GM12878 (cell line): Measurements from ENCODE around the gene TPCN1. TPM values are rescaled to one million over a fixed set of nuclear protein-coding genes. Genes with fewer than 3 reads are reported as not detected.

Experiments used
- ATAC-seq: fragments of 200-7000 bp; cut with Tn5 transposase; 3 replicates; pipeline ENCODE4 v1.9.1; 2020; ENCODE audit warnings: mild to moderate bottlenecking, moderate library complexity
- BruUV-seq: library from RNA; stranded (reverse); fragments of 400-500 nt; replicated peaks from 2 replicates; lab custom pipeline; 2021; lab: Mats Ljungman, UMichigan
- CTCF ChIA-PET: fragments of 300-600 bp; sonication (Branson Sonifier 250); formaldehyde crosslinking; extraction: SDS; loops from one replicate; lab custom pipeline; 2021; ENCODE audit warnings: inconsistent platforms; lab: Yijun Ruan, JAX
- POLR2A ChIA-PET: fragments of 350-600 bp; formaldehyde crosslinking; extraction: SDS; loops from one replicate; lab custom pipeline; 2021; ENCODE audit warnings: inconsistent platforms; lab: Charles Lee
- RAD21 ChIA-PET: fragments of 300-600 bp; sonication (Branson Sonifier 250); formaldehyde crosslinking; loops from one replicate; lab custom pipeline; 2023; ENCODE audit warnings: antibody characterized with exemption; ENCODE audit not compliant: unreplicated experiment; lab: Charles Lee
- SMC1A ChIA-PET: fragments of 300-600 bp; sonication (Branson Sonifier 250); formaldehyde crosslinking; loops from one replicate; lab custom pipeline; 2023; ENCODE audit not compliant: unreplicated experiment, uncharacterized antibody; lab: Charles Lee
- DNase-seq: peaks from one replicate; pipeline ENCODE4 v3.0.0-alpha.2; 2011; ENCODE audit warnings: low read depth, low spot score
- FAIRE-seq: peaks from 3 replicates; lab custom pipeline; 2011; peaks lifted over from hg19 to GRCh38; lab: Jason Lieb, UNC
- H2AFZ ChIP-seq: 2 replicates; pipeline ENCODE4 v1.6.0; 2011; ENCODE audit warnings: low read depth, low read length, control low read depth; ENCODE audit not compliant: control insufficient read depth
- H3K27ac ChIP-seq: 2 replicates; pipeline ENCODE4 v1.5.1; 2011; ENCODE audit warnings: control low read depth; ENCODE audit not compliant: control insufficient read depth, insufficient read depth
- H3K27me3 ChIP-seq, 2 experiments: replicated peaks in 1 of 2; 2 replicates each; pipeline versions ENCODE4 v1.6.0 to v1.6.1; 2011; ENCODE audit warnings: low read length in 1 of 2; ENCODE audit not compliant: control insufficient read depth in 2 of 2, insufficient read depth in 2 of 2
- H3K36me3 ChIP-seq, 2 experiments: 2 replicates each; pipeline ENCODE4 v1.5.1; 2011; ENCODE audit warnings: low read length in 1 of 2; ENCODE audit not compliant: control insufficient read depth in 2 of 2, insufficient read depth in 2 of 2
- H3K4me1 ChIP-seq: 2 replicates; pipeline ENCODE4 v1.6.1; 2011; ENCODE audit warnings: mild to moderate bottlenecking, low read length, moderate library complexity, mixed read lengths; ENCODE audit not compliant: control insufficient read depth, insufficient read depth
- H3K4me2 ChIP-seq: 2 replicates; pipeline ENCODE4 v1.6.0; 2011; ENCODE audit warnings: control low read depth; ENCODE audit not compliant: control insufficient read depth, insufficient read depth
- H3K4me3 ChIP-seq: fragments of 200-600 bp; sonication (generic); 2 replicates; pipeline ENCODE4 v1.5.1; 2016
- H3K79me2 ChIP-seq: 2 replicates; pipeline ENCODE4 v1.6.0; 2011; ENCODE audit warnings: low read length; ENCODE audit not compliant: control insufficient read depth, insufficient read depth
- H3K9ac ChIP-seq: 2 replicates; pipeline ENCODE4 v1.8.0; 2011; ENCODE audit warnings: low read length, control low read depth, mixed read lengths; ENCODE audit not compliant: control insufficient read depth, insufficient read depth
- H3K9me3 ChIP-seq: replicated peaks from 3 replicates; pipeline ENCODE4 v1.5.1; 2011; ENCODE audit warnings: mild to moderate bottlenecking, low read length; ENCODE audit not compliant: control insufficient read depth, insufficient read depth
- H4K20me1 ChIP-seq: 2 replicates; pipeline ENCODE4 v1.6.0; 2011; ENCODE audit not compliant: control insufficient read depth, insufficient read depth
- ATF3 ChIP-seq: IDR thresholded peaks from 2 replicates; pipeline ENCODE4 v1.6.1; 2011; ENCODE audit warnings: low read depth, mild to moderate bottlenecking, low read length, moderate library complexity, borderline replicate concordance; ENCODE audit errors: extremely low read depth
- BACH1 ChIP-seq: fragments of 450-650 bp; IDR thresholded peaks from 2 replicates; pipeline ENCODE4 v1.6.1; 2017; ENCODE audit warnings: mild to moderate bottlenecking, borderline replicate concordance
- EED ChIP-seq: sonication (generic); IDR thresholded peaks from 2 replicates; pipeline ENCODE4 v1.6.1; 2016; ENCODE audit warnings: antibody characterized with exemption, low read depth
- EP300 ChIP-seq, 2 experiments: fragments of 150-350 bp in 1 of 2; IDR thresholded peaks; 2 replicates each; pipeline ENCODE4 v1.6.1; 2011 to 2012; ENCODE audit warnings: low read depth in 2 of 2, low read length in 2 of 2, borderline replicate concordance in 1 of 2, improper control_type of control experiment in 1 of 2, inconsistent platforms in 1 of 2; ENCODE audit not compliant: control insufficient read depth in 1 of 2
- ESRRA ChIP-seq: IDR thresholded peaks from 2 replicates; pipeline ENCODE4 v1.6.1; 2012; ENCODE audit warnings: mild to moderate bottlenecking, low read length, improper control_type of control experiment
- HDAC2 ChIP-seq: fragments of 200-600 bp; sonication (generic); IDR thresholded peaks from 2 replicates; pipeline ENCODE4 v1.6.1; 2017
- IRF3 ChIP-seq: fragments of 450-650 bp; IDR thresholded peaks from 2 replicates; pipeline ENCODE4 v1.6.1; 2014; ENCODE audit warnings: mild to moderate bottlenecking
- KDM1A ChIP-seq: fragments of 200-600 bp; sonication (generic); IDR thresholded peaks from 2 replicates; pipeline ENCODE4 v1.6.1; 2016; ENCODE audit warnings: borderline replicate concordance
- KLF5 ChIP-seq: fragments of 450-650 bp; IDR thresholded peaks from 2 replicates; pipeline ENCODE4 v1.6.1; 2014; ENCODE audit warnings: mild to moderate bottlenecking; ENCODE audit not compliant: partially characterized antibody
- POLR2AphosphoS5 ChIP-seq: IDR thresholded peaks from 2 replicates; pipeline ENCODE4 v1.6.1; 2011; ENCODE audit warnings: mild to moderate bottlenecking, low read length, inconsistent platforms
- RCOR1 ChIP-seq: conservative IDR thresholded peaks from 2 replicates; pipeline ENCODE4 v1.6.1; 2012; ENCODE audit warnings: low read depth, low read length, improper control_type of control experiment
- SREBF1 ChIP-seq: IDR thresholded peaks from 2 replicates; pipeline ENCODE4 v1.6.1; 2012; ENCODE audit warnings: mild to moderate bottlenecking, low read length
- YY1 ChIP-seq: IDR thresholded peaks from 2 replicates; pipeline ENCODE4 v1.6.1; 2011; ENCODE audit warnings: low read depth, mild to moderate bottlenecking, low read length
- ZNF24 ChIP-seq: fragments of 450-650 bp; IDR thresholded peaks from 2 replicates; pipeline ENCODE4 v1.6.1; 2017; ENCODE audit warnings: antibody characterized with exemption, mild to moderate bottlenecking
- ZNF384 ChIP-seq: IDR thresholded peaks from 2 replicates; pipeline ENCODE4 v1.6.1; 2012; ENCODE audit warnings: low read depth, mild to moderate bottlenecking, low read length, improper control_type of control experiment, borderline replicate concordance
- WGBS: methylation state at CpG from one replicate; pipeline ENCODE4 v1.1.6; 2016; ENCODE audit warnings: low lambda C conversion rate; ENCODE audit not compliant: insufficient replicate concordance, insufficient coverage; ENCODE audit errors: missing lambda C conversion rate; 5-methylcytosine and 5-hydroxymethylcytosine counted together
- in situ Hi-C: fragments of 300-500 bp; cut with MboI; formaldehyde crosslinking; loops from 9 replicates; pipeline ENCODE4 v1.14.3; 2018; ENCODE audit warnings: mixed read lengths
- intact Hi-C: fragments of 100-400 bp; cut with micrococcal nuclease; formaldehyde crosslinking; loops from one replicate; pipeline ENCODE4 v1.14.2; 2022; ENCODE audit not compliant: unreplicated experiment
- polyA plus RNA-seq, 11 experiments: library from polyadenylated mRNA; depleted of rRNA in 4 of 11; unstranded in 6 of 11; stranded (reverse) in 5 of 11; fragments of >200 nt; fragmentation: Nextera tagmentation in 4 of 11; fragmentation: Illumina TruSeq in 1 of 11; extraction: Ambion mirVana in 4 of 11; extraction: Trizol in 1 of 11; gene quantifications; 1 replicate in 1 of 11; 2 replicates in 10 of 11; pipeline versions ENCODE4 v1.2.1 to v1.2.3, GENCODE V29; 2011 to 2016; ENCODE audit warnings: inconsistent platforms in 2 of 11, missing spikeins in 2 of 11, low read depth in 1 of 11
- total RNA-seq, 4 experiments: library from RNA; depleted of rRNA in 3 of 4; stranded (reverse); fragments of >200 nt in 3 of 4; fragmentation: Illumina TruSeq in 1 of 4; extraction: Trizol in 1 of 4; gene quantifications; 2 replicates each; pipeline versions ENCODE4 v1.2.1 to v1.2.3, GENCODE V29; 2013 to 2021

The TPCN1 gene
- total and polyA plus RNA-seq, 10 of the 15 experiments (the other 5 are each of a cell fraction or from before 2014, with no cell fraction given) = 0.79 to 30.9 (median 19.4) TPM

- TF ChIP-seq SREBF1 = no peak
- TF ChIP-seq ZNF24 = no peak
- no peak for TF ChIP-seq KDM1A
- TF ChIP-seq ATF3 = no peak
- TF ChIP-seq ZNF384 = no peak
Observed at GRCh38 chr12:113249546-113249945, 28.3 kb downstream of the TPCN1 start (continued).

DNA sequence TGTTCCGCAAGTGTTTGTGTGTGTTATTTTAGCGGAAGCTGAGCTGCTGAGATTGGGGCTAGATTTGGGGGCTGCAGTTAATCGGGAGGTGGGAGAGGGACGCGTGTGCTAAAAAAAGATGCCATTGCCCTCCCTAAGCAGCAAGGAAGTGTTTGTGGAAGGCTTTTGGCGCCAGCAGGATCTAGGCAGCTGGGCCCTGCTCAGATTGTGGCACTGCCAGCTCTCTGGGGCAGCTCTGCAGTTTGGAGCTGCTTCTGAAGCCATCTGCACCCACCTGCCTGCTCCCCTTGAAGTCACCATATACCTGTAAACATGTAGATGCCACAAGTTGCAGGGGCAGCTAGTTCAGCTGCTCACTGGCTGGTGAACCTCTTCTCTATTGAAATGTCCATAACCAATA is 28.8 kb downstream of the TPCN1 start:
- SMC1A ChIA-PET = interaction anchor here (1.5 kb wide), 1 partner anchor 53 kb away, joined by 6 read pairs; no protein-coding TSS in a partner anchor
- DNase-seq (no peak), ATAC-seq (no peak), FAIRE-seq (no peak)
- RAD21 ChIA-PET = interaction anchor here (1.2 kb wide), 1 partner anchor 66 kb away, joined by 3 read pairs; no protein-coding TSS in a partner anchor
- intact Hi-C loops (no loop called here), in situ Hi-C loops (no loop called here)
- BruUV-seq = no TSS peak
- no peaks in the 10 kb centered on the region for H3K27me3 ChIP-seq
- H3K36me3 ChIP-seq = peaks cover 4 to 15% of the 10 kb centered on the region in 2 experiments; a peak in 3 of 4 replicates
- 97% methylated on average over 6 of the region's 6 CpGs for WGBS
- H3K79me2 ChIP-seq = no peaks in the 10 kb centered on the region
- H4K20me1 ChIP-seq = no peaks in the 10 kb centered on the region
- CTCF ChIA-PET = no interaction called here
- TF ChIP-seq RCOR1 (no peak), YY1 (no peak), ESRRA (no peak), BACH1 (no peak), HDAC2 (no peak), EP300 (IDR thresholded peaks at IDR 0.05; ENCODE audit: borderline replicate concordance in 1 of 2, control insufficient read depth in 1 of 2, low read depth in 2 of 2, low read length in 2 of 2) (no peak), IRF3 (no peak), KLF5 (no peak), EED (no peak), POLR2AphosphoS5 (no peak)
- H3K27ac ChIP-seq = no peak overlapping the region
- no peak overlapping the region for H2AFZ ChIP-seq
- H3K9me3 ChIP-seq = peaks cover 5% of the 10 kb centered on the region
- H3K4me1 ChIP-seq = no peaks in the 10 kb centered on the region
- no peak overlapping the region for H3K4me2 ChIP-seq
- no peak overlapping the region for H3K4me3 ChIP-seq
- POLR2A ChIA-PET = no interaction called here
- no peak overlapping the region for H3K9ac ChIP-seq
